ENCODE results near the gene LRRC14B. TPM values are rescaled to one million over a fixed set of nuclear protein-coding genes. Genes with fewer than 3 reads are reported as not detected.
"Not testable (repeated sequence)": the region's sequence is repeated elsewhere in the genome, so short reads cannot be mapped to it uniquely, and the experiment has no call there.

Gene LRRC14B
- total RNA-seq, 1 experiment from 2014 or later: not detected

DNA sequence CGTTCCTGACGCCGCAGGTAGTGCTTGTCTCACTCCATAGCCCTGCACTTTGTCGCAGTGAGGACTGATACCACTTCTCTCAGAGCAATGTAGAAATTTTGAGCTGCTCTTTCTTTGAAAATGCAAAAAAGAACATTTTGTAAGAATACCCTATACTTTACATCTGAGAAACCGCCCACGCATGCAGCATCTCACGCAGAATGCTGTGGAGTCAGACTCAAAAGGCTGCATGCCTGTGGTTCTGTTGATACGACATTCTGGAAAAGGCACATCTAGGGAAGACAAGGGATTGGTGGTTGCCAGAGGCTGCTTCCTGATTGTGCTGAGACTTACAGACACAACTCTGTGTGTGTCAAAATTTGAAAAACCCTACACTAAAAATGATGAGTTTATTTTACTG is 46.6 kb downstream of the LRRC14B start:
- not testable (repeated sequence) for H3K4me1 ChIP-seq; H3K4me3 ChIP-seq; H3K27me3 ChIP-seq; H3K27ac ChIP-seq; H3K36me3 ChIP-seq; H3K9me3 ChIP-seq (replicated peaks); DNase-seq

DNA sequence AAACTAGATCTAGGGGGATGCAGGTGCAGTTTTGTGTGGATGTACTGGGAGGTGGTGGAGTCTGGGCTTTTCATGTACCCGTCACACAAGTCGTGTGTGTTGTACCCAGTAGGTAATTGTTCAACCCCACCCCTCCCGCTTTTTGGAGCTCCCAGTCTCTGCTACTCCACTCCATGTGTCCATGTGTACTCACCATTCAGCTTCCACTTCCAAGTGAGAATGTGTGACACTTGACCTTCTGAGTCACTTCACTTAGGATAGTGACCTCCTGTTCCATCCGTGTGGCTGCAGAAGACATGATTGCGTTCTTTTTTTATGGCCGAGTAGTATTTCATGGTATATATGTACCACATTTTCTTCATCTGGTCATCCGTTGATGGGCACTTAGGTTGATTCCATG is 49.3 kb downstream of the LRRC14B start:
- H3K36me3 ChIP-seq; H3K9me3 ChIP-seq (replicated peaks); H3K27me3 ChIP-seq; H3K4me1 ChIP-seq; DNase-seq; H3K4me3 ChIP-seq; H3K27ac ChIP-seq: not testable (repeated sequence)

DNA sequence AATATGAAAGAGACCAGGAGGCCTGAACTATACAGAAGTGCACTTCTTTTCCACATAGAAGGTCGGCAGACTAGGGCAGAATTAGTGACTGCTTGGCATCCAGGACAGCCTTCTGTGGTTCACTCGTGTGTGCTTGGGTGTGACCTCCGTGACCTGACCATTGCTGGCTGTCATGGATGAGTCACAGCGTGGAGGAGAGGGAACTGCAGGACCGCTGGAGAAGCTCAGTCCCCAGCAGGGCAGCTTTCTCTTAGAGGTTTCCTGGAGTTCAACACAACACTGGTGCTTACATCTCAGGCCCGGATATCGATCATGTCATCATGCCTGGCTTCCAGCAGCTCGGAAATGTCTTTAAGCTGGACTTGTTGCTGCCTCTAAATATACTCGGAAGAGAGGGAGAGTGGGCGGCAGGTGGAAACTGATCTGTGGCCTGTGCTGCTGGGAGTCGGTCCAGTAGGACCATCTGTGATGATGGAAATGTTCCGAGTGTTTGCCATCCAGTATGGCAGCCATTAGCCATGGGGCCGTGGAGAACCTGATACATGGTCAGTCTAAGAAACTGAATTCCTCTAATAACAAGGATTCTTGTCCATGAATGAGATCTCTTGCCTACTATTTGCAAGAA is 49.9 kb downstream of the LRRC14B start:
- not testable (repeated sequence) for H3K4me3 ChIP-seq; H3K4me1 ChIP-seq; H3K27ac ChIP-seq; H3K9me3 ChIP-seq (replicated peaks); DNase-seq; H3K27me3 ChIP-seq; H3K36me3 ChIP-seq

DNA sequence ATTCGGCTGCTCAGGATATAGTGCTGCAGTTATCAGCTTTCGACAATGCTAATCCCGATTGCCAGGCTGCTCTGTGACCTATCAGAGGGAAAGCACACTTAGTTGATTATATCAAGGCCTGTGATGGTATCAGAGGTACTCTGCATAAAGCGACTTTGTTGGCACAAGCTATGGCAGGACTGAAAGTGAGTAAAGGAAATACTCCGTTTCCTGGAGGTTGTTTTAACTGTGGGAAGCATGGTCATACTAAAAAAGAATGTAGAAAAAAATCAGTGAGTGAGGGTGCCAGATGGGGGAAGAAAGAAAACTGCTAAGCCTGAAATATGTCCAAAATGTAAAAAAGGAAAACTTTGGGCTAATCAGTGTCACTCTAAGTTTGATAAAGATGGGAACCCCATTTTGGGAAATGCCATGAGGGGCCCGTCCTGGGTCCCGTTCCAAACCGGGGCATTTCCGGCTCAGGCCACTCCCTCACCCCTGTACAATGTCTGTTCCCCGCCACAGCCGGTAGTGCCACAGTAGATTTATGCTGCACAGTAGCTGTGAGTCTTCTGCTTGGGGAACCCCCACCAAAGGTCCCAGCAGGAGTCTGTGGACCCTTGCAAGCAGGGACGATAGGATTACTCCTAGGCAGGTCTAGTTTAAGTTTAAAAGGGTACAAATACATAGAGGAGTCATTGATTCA is 52.5 kb downstream of the LRRC14B start:
- H3K4me1 ChIP-seq; H3K27me3 ChIP-seq; H3K9me3 ChIP-seq (replicated peaks); H3K27ac ChIP-seq; H3K36me3 ChIP-seq; H3K4me3 ChIP-seq; DNase-seq: not testable (repeated sequence)

DNA sequence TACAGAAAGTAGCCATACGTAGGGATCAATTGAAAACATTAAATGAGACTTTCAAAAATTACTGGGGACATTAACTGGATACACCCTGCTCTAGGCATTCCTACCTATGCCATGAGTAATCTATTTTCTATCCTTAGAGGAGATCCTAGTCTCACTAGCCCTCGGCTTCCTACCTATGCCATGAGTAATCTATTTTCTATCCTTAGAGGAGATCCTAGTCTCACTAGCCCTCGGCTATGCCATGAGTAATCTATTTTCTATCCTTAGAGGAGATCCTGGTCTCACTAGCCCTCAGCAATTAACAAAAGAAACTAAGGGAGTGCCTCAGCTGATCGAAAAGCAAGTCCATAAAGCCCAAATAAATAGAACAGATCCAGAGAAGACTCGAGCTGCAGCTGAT is 54.4 kb downstream of the LRRC14B start:
- not testable (repeated sequence) for DNase-seq; H3K27ac ChIP-seq; H3K4me3 ChIP-seq; H3K9me3 ChIP-seq (replicated peaks); H3K4me1 ChIP-seq; H3K27me3 ChIP-seq; H3K36me3 ChIP-seq

Other genes with a start within 250 kb of the LRRC14B start
- gene PLEKHG4B, start 99.3 kb upstream of the LRRC14B start, total RNA-seq (2014; rRNA removed; shearing (Covaris generic)): 3.9 and 4.0 TPM in 2 replicates
- 2.4 and 2.5 TPM in 2 replicates for gene CCDC127, start 26.7 kb downstream of the LRRC14B start, total RNA-seq (2014; rRNA removed; shearing (Covaris generic))
- gene SDHA, start 26.8 kb downstream of the LRRC14B start, total RNA-seq (2014; rRNA removed; shearing (Covaris generic)): 43.2 and 46.1 TPM in 2 replicates
- 40.1 and 43.8 TPM in 2 replicates for gene PDCD6, start 80.2 kb downstream of the LRRC14B start, total RNA-seq (2014; rRNA removed; shearing (Covaris generic))
- gene AHRR, start 130.2 kb downstream of the LRRC14B start, total RNA-seq (2014; rRNA removed; shearing (Covaris generic)): 0.15 and 0.20 TPM in 2 replicates

Data from SJCRH30 (cell line).